ENCODE results near the gene HOOK1. TPM values are rescaled to one million over a fixed set of nuclear protein-coding genes. Genes with fewer than 3 reads are reported as not detected.
"Not testable (repeated sequence)": the region's sequence is repeated elsewhere in the genome, so short reads cannot be mapped to it uniquely, and the experiment has no call there.

Gene HOOK1
- total and polyA plus RNA-seq, 8 donors, result 12.4 to 44.8 (median 29.6) TPM

DNA sequence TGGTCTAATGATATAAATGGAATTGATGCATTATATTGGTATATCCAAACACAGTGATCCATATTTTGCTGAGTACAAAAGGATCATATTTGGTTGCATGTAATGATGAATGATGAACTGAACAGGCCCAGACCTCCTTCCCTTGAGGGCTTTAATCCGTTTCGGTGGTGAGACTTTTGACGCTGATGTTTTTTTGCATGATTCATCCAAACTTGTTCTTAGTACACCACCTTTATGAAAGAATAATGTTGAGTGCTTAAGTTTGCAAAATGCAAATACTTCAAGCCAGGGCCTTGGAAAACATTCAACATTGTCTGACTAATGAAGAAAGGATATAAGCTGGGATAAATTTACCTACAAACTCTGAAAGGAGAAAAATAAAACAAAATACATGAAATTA, 19.2 kb downstream of the HOOK1 start:
- TF ChIP-seq, protein P1, sequence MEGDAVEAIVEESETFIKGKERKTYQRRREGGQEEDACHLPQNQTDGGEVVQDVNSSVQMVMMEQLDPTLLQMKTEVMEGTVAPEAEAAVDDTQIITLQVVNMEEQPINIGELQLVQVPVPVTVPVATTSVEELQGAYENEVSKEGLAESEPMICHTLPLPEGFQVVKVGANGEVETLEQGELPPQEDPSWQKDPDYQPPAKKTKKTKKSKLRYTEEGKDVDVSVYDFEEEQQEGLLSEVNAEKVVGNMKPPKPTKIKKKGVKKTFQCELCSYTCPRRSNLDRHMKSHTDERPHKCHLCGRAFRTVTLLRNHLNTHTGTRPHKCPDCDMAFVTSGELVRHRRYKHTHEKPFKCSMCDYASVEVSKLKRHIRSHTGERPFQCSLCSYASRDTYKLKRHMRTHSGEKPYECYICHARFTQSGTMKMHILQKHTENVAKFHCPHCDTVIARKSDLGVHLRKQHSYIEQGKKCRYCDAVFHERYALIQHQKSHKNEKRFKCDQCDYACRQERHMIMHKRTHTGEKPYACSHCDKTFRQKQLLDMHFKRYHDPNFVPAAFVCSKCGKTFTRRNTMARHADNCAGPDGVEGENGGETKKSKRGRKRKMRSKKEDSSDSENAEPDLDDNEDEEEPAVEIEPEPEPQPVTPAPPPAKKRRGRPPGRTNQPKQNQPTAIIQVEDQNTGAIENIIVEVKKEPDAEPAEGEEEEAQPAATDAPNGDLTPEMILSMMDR (IDR thresholded peaks at IDR 0.05), result no peak
- DNase-seq (no peak), ATAC-seq (peak; percentile 76)
- Histone ChIP-seq H3K4me3 (no peak overlapping the region), H3K4me1 (no peaks in the 10 kb centered on the region), H3K27me3 (no peaks in the 10 kb centered on the region), H3K9me3 (no peaks in the 10 kb centered on the region), H3K27ac (no peak overlapping the region), H3K36me3 (no peaks in the 10 kb centered on the region)
- intact Hi-C loops (cut with DNase I), result no loop called here

DNA sequence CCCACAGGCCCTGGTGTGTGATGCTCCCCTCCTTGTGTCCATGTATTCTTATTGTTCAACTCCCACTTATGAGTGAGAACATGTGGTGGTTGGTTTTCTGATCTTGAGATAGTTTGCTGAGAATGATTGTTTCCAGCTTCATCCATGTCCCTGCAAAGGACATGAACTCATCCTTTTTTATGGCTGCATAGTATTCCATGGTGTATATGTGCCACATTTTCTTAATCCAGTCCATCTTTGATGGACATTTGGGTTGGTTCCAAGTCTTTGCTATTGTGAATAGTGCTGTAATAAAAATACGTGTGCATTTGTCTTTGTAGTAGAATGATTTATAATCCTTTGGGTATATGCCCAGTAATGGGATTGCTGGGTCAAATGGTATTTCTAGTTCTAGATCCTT, 23.1 kb downstream of the HOOK1 start:
- DNase-seq; H3K4me1 ChIP-seq; intact Hi-C loops (cut with DNase I); ATAC-seq; H3K27me3 ChIP-seq; H3K4me3 ChIP-seq; H3K27ac ChIP-seq; H3K36me3 ChIP-seq; H3K9me3 ChIP-seq: not testable (repeated sequence)

DNA sequence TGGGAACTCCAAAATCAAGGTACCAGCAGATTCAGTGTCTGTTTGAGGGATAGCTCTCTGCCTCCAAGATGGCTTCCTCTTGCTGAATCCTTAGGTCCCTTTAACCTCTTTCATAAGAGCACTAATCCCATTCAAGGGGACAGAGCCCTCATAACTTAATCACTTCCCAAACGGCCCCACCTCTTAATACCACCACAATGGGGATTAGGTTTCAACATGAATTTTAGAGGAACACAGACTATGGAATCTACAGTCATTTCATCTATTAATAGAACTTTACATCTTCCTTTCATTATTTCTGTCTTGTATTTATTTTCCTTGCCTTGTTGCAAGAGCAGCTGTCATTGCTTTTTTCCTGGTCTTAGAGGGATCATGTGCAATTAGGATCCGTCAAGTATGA, 30.3 kb downstream of the HOOK1 start:
- Histone ChIP-seq H3K4me1 (no peaks in the 10 kb centered on the region), H3K27me3 (no peaks in the 10 kb centered on the region), H3K36me3 (no peaks in the 10 kb centered on the region), H3K4me3 (no peak overlapping the region), H3K9me3 (no peaks in the 10 kb centered on the region), H3K27ac (no peak overlapping the region)
- intact Hi-C loops (cut with DNase I), result no loop called here
- ATAC-seq (no peak), DNase-seq (no peak)
- TF ChIP-seq, protein P1 (IDR thresholded peaks at IDR 0.05), result no peak

DNA sequence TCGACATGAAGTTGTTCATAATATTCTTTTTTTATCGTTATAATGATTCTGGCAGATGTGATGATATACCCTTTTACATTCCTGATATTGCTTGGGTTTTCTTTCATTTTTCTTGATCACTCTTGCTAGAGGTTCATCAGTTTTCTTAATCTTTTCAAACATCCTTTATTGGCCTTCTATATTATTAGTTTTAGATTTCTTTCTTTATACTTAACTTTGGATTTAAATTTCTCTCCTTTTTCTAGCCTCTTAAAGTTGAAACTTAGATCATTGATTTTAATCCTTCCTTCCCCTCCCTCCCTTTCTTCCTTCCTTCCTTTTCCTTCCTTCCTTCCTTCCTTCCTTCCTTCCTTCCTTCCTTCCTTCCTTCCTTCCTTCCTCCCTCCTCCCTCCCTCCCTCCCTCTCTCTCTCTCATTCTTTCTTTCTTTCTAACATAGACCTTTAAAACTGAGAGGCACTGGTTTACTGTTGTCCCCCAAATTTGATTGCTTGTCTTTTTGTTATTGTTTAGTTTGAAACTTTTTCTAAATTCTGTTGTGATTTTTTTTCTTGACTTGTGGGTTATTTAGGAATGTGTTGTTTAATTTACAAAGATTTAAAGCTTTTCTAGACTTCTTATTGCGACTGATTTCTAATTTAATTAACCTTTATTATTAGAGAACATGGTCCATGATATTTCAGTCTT, 31.6 kb downstream of the HOOK1 start:
- no peak for DNase-seq
- TF ChIP-seq, protein P1 (IDR thresholded peaks at IDR 0.05), result no peak
- Histone ChIP-seq H3K4me1 (no peaks in the 10 kb centered on the region), H3K9me3 (no peaks in the 10 kb centered on the region), H3K36me3 (no peaks in the 10 kb centered on the region), H3K27ac (no peak overlapping the region), H3K27me3 (no peaks in the 10 kb centered on the region), H3K4me3 (no peak overlapping the region)
- no peak for ATAC-seq
- intact Hi-C loops (cut with DNase I), result no loop called here

DNA sequence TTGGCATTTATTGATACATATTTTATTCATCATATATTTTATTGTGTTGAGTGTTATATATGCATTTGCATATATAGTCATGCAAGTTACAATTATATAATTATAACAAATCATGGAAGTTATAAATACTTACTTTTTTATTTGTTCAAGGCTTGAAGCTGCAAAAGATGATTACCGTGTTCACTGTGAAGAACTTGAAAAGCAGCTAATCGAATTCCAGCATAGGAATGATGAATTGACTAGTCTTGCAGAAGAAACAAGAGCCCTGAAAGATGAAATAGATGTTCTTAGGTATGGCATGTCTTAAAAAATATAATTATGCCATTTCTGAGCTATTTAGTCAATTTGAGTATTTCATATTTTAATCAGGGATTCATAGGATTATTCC, 32.1 kb downstream of the HOOK1 start:
- DNase-seq (no peak), ATAC-seq (no peak)
- Histone ChIP-seq H3K27ac (no peak overlapping the region), H3K27me3 (no peaks in the 10 kb centered on the region), H3K9me3 (no peaks in the 10 kb centered on the region), H3K36me3 (no peaks in the 10 kb centered on the region), H3K4me1 (no peaks in the 10 kb centered on the region), H3K4me3 (no peak overlapping the region)
- TF ChIP-seq, protein P1 (IDR thresholded peaks at IDR 0.05), result no peak
- intact Hi-C loops (cut with DNase I), result no loop called here

DNA sequence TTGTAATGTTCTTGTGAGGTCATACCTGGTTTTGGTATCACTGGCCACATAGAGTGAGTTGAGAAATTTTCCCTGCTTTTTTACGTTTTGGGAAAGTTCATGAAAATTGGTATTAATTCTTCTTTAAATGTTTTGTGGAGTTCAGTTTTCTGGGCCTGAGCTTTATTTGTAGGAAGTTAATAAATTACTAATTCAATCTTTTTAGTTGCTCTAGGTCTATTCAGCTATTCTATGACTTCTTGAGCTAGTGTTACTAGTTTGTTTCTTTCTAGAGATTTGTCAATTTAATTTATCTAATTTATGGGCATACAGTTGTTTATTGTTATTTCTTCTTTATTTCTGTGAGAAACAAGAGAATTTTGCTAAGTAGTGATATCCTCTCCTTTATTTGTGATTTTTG, 37.4 kb downstream of the HOOK1 start:
- ATAC-seq, result no peak
- intact Hi-C loops (cut with DNase I), result no loop called here

DNA sequence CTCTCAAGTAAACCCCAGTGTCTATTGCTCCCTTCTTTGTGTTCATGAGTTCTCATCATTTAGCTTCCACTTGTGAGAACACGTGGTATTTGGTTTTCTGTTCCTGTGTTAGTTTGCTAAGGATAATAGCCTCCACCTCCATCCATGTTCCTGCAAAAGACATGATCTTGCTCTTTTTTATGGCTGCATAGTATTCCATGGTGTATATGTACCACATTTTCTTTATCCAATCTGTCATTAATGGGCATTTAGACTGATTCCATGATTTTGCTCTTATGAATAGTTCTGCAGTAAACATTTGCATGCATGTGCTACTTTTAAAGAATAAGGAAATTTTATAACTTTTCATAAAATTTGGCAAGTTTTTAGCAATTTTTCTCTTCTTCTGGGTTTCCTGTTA, 40.5 kb downstream of the HOOK1 start:
- H3K36me3 ChIP-seq; H3K4me1 ChIP-seq; H3K9me3 ChIP-seq; ATAC-seq; H3K27ac ChIP-seq; H3K27me3 ChIP-seq; H3K4me3 ChIP-seq; DNase-seq; intact Hi-C loops (cut with DNase I): not testable (repeated sequence)

More for the DNA sequence above, 37.4 kb downstream of the HOOK1 start:
- Histone ChIP-seq H3K9me3 (peaks cover 0 to 5% of the 10 kb centered on the region in 2 donors), H3K4me3 (no peak overlapping the region), H3K4me1 (no peaks in the 10 kb centered on the region), H3K36me3 (no peaks in the 10 kb centered on the region), H3K27me3 (no peaks in the 10 kb centered on the region), H3K27ac (no peak overlapping the region)
- no peak for DNase-seq
- TF ChIP-seq, protein P1 (IDR thresholded peaks at IDR 0.05), result no peak

Data from left lung (tissue), 10 donors.